Effector memory CD4-positive, alpha-beta T cell (primary cell): ENCODE results near the gene PRLH.
"Not testable (repeated sequence)": the region's sequence is repeated elsewhere in the genome, so short reads cannot be mapped to it uniquely, and the experiment has no call there.

Source experiments
- DNase-seq, 3 donors: peaks; one replicate each; pipeline ENCODE4 v3.0.0-alpha.2; 2020
- H3K27ac ChIP-seq: 2 replicates; pipeline ENCODE4 v1.7.0; 2013; ENCODE audit warnings: mild to moderate bottlenecking, low read length, moderate library complexity; ENCODE audit not compliant: insufficient read depth, poor library complexity, severe bottlenecking
- H3K27me3 ChIP-seq: replicated peaks from 2 replicates; pipeline ENCODE4 v1.7.0; 2013; ENCODE audit warnings: mild to moderate bottlenecking, low read length; ENCODE audit not compliant: insufficient read depth, control insufficient read depth, poor library complexity, severe bottlenecking
- H3K36me3 ChIP-seq: 2 replicates; pipeline ENCODE4 v1.7.0; 2013; ENCODE audit warnings: mild to moderate bottlenecking, low read length, moderate library complexity; ENCODE audit not compliant: control insufficient read depth, insufficient read depth
- H3K4me1 ChIP-seq: 2 replicates; pipeline ENCODE4 v1.7.0; 2013; ENCODE audit warnings: low read length, mild to moderate bottlenecking; ENCODE audit not compliant: control insufficient read depth, insufficient read depth, poor library complexity, severe bottlenecking
- H3K4me3 ChIP-seq: 2 replicates; pipeline ENCODE4 v1.7.0; 2013; ENCODE audit warnings: low read length, low read depth, mild to moderate bottlenecking; ENCODE audit not compliant: insufficient read depth, poor library complexity, severe bottlenecking
- H3K9me3 ChIP-seq: 2 replicates; pipeline ENCODE4 v1.7.0; 2013; ENCODE audit warnings: mild to moderate bottlenecking, low read length, moderate library complexity; ENCODE audit not compliant: control insufficient read depth

PRLH gene

DNA sequence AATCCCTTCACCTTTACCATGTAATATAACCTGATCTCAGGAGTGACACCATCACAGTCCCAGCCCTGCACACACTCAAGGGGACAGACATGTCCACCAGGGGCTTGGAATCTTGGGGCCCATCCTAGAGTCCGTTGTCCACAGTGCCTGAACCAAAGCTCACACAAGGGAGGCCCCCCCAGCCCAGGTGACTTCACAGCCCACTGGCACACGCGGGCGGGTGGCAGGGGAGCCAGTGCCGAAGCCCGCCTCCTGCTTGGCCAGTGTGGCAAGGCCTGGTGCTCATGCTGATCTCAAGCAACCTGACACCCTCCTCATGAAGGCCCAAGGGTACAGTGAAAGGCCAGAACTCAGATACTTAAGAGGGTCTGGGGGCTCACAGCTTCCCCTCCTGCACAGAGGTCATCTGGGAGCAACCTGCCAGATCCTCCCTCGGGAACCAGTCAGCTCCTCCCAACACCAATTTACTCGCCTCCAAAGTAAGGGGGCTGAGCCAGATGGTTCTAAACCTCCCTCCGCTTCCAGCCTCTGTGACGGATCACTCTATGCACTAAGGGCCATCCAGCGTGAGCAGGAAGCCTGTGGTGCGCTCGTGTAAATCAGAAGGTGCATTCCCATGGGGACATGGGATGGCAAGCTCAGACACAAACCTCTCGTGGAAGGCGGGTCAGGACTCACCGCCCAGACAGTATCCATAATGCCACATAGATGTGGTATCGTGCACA is 27.4 kb downstream of the PRLH start:
- peaks cover 8% of the 10 kb centered on the region for H3K4me1 ChIP-seq
- no peak overlapping the region for H3K4me3 ChIP-seq
- no peaks in the 10 kb centered on the region for H3K36me3 ChIP-seq
- H3K27me3 ChIP-seq: no peaks in the 10 kb centered on the region
- no peak for DNase-seq
- no peak overlapping the region for H3K27ac ChIP-seq
- H3K9me3 ChIP-seq: no peaks in the 10 kb centered on the region

- H3K9me3 ChIP-seq: no peaks in the 10 kb centered on the region
These were observed 28.1 kb downstream of the PRLH start for GRCh38 chr2:237594514-237594871.

DNA sequence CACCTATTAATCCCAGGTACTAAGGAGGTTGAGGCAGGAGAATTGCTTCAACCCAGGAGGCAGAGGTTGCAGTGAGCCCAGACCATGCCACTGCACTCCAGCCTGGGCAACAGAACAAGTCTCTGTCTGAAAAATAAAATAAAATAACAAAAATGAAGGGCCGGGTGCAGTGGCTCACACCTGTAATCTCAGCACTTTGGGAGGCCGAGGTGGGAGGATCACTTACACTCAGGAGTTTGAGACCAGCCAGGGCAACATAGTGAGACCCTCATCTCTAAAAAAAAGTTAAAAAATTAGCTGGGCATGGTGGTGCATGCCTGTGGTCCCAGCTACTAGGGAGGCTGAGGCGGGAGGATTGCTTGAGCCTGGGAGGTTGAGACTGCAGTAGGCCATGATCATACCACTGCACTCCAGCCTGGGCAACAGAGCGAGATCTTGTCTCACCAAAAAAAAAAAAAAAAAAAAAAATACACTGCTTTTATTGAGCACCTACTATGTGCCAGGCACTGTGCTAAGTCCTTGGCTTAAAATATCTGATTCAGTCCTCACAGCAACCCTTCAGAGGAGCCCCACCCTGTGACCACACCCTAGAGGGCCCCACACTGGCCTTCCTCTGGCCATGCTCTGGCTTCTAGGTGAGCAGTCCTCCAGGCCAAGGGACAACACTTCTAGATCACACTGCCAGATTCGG is 29.6 kb downstream of the PRLH start:
- H3K27me3 ChIP-seq, H3K27ac ChIP-seq, H3K9me3 ChIP-seq, H3K4me3 ChIP-seq, H3K4me1 ChIP-seq, DNase-seq, H3K36me3 ChIP-seq: not testable (repeated sequence)

More at GRCh38 chr2:237594514-237594871, 28.1 kb downstream of the PRLH start:
- no peak overlapping the region for H3K4me3 ChIP-seq
- peaks cover 8% of the 10 kb centered on the region for H3K4me1 ChIP-seq
- no peak for DNase-seq
- no peak overlapping the region for H3K27ac ChIP-seq
- no peaks in the 10 kb centered on the region for H3K36me3 ChIP-seq
- no peaks in the 10 kb centered on the region for H3K27me3 ChIP-seq

DNA sequence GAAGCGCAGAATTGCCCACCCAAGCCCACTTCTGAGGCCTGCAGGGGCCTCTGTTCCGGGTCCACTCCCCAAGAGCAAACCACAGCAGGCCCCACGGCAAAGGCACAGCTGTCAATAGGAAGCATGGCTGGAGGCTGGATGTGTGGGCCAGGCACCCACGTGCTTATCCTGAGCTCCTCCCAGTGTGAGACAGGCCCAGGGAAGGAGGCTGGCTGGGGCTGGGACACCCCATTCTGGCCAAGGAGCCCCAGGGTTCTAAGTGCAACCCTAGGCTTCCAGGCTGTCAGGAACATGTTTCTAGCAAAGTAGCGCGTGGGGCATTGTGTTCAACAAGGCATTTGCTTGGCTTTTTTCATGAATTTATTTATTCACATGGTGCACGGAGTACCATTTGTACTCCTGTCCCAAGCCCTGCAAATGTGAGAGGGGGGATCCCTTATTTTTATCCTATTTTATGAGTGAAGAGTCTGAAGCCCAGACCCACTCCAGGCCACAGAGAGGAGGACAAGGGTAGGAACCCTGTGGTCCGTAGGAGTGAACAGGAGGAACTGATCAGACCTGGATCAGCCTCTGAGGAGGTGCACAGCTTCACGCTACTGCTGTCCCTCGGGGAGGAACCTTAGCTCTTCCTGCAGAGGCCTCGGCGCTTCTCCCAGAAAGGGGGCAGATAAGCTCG is 30.3 kb downstream of the PRLH start:
- Histone ChIP-seq H3K27ac (no peak overlapping the region), H3K4me3 (no peak overlapping the region), H3K9me3 (no peaks in the 10 kb centered on the region), H3K36me3 (no peaks in the 10 kb centered on the region), H3K27me3 (no peaks in the 10 kb centered on the region), H3K4me1 (peaks cover under 1% of the 10 kb centered on the region)
- no peak for DNase-seq

- Histone ChIP-seq H3K4me1 (no peaks in the 10 kb centered on the region), H3K4me3 (no peak overlapping the region), H3K9me3 (no peaks in the 10 kb centered on the region), H3K27ac (no peak overlapping the region), H3K36me3 (no peaks in the 10 kb centered on the region), H3K27me3 (no peaks in the 10 kb centered on the region)
- no peak for DNase-seq
These were observed 31.1 kb downstream of the PRLH start for GRCh38 chr2:237597196-237598145.

DNA sequence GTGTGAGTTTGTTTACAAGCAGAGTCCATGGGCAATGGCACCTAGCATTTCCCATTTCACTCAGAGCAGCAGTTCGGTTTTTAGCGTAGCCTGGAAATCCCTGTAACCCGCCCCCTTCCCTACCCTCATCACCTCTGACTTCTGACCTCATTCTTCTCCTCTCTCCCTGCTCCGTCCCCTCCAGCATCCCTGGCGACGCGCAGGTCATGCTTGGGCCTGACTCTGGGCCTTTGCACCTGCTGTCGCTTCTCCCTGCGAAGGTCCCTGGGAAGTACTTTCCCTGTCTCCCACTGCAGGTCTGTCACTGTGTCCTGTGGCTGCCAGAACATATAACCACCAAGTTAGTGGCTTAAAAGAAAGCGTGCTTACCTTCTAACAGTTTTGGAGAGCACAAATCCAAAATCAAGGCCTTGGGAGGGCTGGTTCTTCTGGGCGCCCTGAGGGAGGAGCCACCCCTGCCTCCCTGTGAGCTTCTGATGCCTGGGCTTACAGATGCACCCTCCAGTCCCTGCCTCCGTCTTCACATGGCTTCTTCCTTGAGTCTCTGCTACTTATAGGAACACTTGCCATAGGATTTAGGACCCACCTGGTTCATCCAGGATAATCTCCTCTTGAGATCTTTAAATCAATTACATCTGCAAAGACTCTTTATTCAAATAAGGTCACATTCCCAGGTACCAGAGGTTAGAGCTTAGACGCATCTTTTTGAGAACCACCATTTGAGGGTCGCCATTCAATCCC is 32.3 kb downstream of the PRLH start:
- no peaks in the 10 kb centered on the region for H3K27me3 ChIP-seq
- no peaks in the 10 kb centered on the region for H3K36me3 ChIP-seq
- no peak overlapping the region for H3K27ac ChIP-seq
- no peak overlapping the region for H3K4me3 ChIP-seq
- no peak for DNase-seq
- peaks cover 9% of the 10 kb centered on the region for H3K4me1 ChIP-seq
- H3K9me3 ChIP-seq: no peaks in the 10 kb centered on the region

DNA sequence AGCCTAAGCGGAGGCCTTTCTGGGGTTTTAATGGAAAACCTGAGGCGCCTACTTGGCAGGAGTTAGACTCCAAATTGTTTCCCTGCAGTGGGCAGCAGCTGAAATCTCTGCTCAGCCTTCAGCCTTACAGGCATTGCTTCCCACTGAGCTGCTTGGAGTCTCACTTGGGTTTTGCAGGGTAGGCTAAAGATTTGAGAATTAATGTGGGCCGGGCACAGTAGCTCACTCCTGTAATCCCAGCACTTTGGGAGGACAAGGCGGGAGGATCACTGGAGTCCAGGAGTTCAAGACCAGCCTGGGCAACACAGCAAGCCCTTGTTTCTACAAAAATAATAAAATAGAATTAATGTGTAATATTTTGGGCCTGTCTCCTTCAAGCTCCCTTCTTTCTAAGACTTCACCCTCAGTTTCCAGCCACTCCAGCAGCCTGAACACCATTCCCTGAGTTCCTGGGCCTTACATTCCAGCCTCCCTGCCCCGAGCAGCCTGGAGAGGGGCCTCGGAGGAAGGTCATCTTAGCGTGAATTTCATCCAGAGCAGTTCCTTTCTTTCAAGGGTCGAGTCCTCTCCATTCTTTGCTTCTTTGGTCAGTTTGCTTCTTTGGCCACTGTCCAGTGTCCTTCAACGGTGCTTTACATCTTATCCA is 33.2 kb downstream of the PRLH start:
- Histone ChIP-seq H3K36me3 (no peaks in the 10 kb centered on the region), H3K9me3 (no peaks in the 10 kb centered on the region), H3K4me3 (no peak overlapping the region), H3K4me1 (peaks cover 18% of the 10 kb centered on the region), H3K27ac (no peak overlapping the region), H3K27me3 (no peaks in the 10 kb centered on the region)
- DNase-seq: no peak

DNA sequence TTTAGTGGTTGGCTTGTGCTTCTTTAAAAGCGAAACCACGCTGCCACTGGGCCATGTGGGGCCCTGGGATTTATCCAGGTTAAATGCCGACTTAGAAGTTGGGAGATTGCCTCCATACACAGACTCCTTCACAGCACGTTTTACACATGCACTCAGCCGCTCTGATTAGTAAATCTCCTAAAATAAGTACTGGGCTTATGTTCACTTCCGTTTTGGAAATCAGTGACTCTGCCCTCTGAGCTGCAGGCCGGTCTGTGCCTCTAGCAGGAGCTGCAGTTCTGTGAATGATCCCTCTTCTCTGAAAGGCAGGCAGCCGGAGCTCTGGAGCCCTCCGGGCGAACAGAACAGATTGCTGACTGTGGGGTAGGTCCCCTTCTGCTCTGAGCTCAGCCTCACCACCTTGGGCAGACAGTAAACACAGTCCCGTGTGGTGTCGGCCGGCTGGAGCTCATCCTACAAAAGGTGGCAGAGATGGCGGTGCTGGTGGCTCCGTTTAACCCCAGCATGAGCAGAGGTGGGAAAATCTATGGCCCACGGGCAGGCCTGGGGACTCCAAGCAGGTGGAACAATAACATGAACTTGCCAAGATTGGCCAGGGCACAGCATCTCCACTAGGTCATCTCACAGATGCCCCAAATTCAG is 34.0 kb downstream of the PRLH start:
- no peaks in the 10 kb centered on the region for H3K9me3 ChIP-seq
- H3K27ac ChIP-seq: no peak overlapping the region
- DNase-seq: no peak
- no peaks in the 10 kb centered on the region for H3K27me3 ChIP-seq
- H3K36me3 ChIP-seq: no peaks in the 10 kb centered on the region
- H3K4me1 ChIP-seq: peaks cover 21% of the 10 kb centered on the region
- H3K4me3 ChIP-seq: no peak overlapping the region
